Hematopoietic multipotent progenitor cell treated with erythropoietin and hydrocortisone succinate and interleukin-3 and kit ligand, for 17 days (in vitro differentiated cells): ENCODE measurements around the gene IL1R1.

Source experiments
- DNase-seq: peaks from one replicate; pipeline ENCODE4 v3.0.0-alpha.2; 2015; ENCODE audit warnings: low spot score

Gene IL1R1

GRCh38 chr2:102206666-102207341 lies 64.3 kb downstream of the IL1R1 start:
- DNase-seq, result no peak

- no peak for DNase-seq
Measured at GRCh38 chr2:102208774-102209173, 66.2 kb downstream of the IL1R1 start.

- no peak for DNase-seq
Measured at GRCh38 chr2:102209474-102209873, 66.9 kb downstream of the IL1R1 start.

GRCh38 chr2:102217032-102217431 lies 74.5 kb downstream of the IL1R1 start:
- DNase-seq, result no peak

GRCh38 chr2:102224824-102225739 lies 82.5 kb downstream of the IL1R1 start:
- no peak for DNase-seq

- no peak for DNase-seq
Measured at GRCh38 chr2:102226171-102226570, 83.6 kb downstream of the IL1R1 start.

GRCh38 chr2:102226612-102227391 lies 84.3 kb downstream of the IL1R1 start:
- no peak for DNase-seq

- DNase-seq, result no peak
Measured at GRCh38 chr2:102229141-102229769, 86.7 kb downstream of the IL1R1 start.
